GM18517 (cell line): Measurements from ENCODE around the gene ADAMTS12.

Source experiments
- ATAC-seq: cut with Tn5 transposase; IDR thresholded peaks from one replicate; pipeline ENCODE4 v1.9.1; 2021; ENCODE audit warnings: mild to moderate bottlenecking, moderate library complexity; ENCODE audit not compliant: unreplicated experiment

The ADAMTS12 gene, protein sequence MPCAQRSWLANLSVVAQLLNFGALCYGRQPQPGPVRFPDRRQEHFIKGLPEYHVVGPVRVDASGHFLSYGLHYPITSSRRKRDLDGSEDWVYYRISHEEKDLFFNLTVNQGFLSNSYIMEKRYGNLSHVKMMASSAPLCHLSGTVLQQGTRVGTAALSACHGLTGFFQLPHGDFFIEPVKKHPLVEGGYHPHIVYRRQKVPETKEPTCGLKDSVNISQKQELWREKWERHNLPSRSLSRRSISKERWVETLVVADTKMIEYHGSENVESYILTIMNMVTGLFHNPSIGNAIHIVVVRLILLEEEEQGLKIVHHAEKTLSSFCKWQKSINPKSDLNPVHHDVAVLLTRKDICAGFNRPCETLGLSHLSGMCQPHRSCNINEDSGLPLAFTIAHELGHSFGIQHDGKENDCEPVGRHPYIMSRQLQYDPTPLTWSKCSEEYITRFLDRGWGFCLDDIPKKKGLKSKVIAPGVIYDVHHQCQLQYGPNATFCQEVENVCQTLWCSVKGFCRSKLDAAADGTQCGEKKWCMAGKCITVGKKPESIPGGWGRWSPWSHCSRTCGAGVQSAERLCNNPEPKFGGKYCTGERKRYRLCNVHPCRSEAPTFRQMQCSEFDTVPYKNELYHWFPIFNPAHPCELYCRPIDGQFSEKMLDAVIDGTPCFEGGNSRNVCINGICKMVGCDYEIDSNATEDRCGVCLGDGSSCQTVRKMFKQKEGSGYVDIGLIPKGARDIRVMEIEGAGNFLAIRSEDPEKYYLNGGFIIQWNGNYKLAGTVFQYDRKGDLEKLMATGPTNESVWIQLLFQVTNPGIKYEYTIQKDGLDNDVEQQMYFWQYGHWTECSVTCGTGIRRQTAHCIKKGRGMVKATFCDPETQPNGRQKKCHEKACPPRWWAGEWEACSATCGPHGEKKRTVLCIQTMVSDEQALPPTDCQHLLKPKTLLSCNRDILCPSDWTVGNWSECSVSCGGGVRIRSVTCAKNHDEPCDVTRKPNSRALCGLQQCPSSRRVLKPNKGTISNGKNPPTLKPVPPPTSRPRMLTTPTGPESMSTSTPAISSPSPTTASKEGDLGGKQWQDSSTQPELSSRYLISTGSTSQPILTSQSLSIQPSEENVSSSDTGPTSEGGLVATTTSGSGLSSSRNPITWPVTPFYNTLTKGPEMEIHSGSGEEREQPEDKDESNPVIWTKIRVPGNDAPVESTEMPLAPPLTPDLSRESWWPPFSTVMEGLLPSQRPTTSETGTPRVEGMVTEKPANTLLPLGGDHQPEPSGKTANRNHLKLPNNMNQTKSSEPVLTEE (N-terminal part only)

GRCh38 chr5:33891788-33892619, at the start of gene ADAMTS12:
Gene ADAMTS12, minus strand, starts transcription at chr5:33891990. Its CDS starts 134 bp downstream, at chr5:33891856.
- ATAC-seq: no peak

GRCh38 chr5:33941090-33941489, 49.3 kb upstream of the ADAMTS12 start:
- ATAC-seq: no peak

- ATAC-seq: no peak
Measured at GRCh38 chr5:33939556-33940262, 47.9 kb upstream of the ADAMTS12 start.

- ATAC-seq: no peak
Measured at GRCh38 chr5:33938881-33939280, 47.1 kb upstream of the ADAMTS12 start.

DNA sequence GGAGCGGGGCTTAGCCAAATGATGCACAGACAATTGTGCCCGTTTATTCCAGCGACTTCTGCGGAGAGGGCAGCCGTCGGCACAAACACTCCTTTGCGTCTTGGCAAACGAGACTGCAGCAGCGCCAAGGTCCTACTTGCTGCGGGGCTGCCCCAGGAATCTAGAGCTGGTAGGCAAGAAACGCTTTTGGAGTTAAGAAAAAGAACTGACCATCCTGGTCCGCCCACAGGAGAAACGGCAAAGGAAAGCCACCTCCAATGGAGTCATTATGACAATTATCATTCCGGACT, 46.7 kb upstream of the ADAMTS12 start:
- no peak for ATAC-seq

GRCh38 chr5:33937707-33938506, 46.1 kb upstream of the ADAMTS12 start:
- ATAC-seq: no peak

- ATAC-seq: no peak
Measured at GRCh38 chr5:33937017-33937706, 45.4 kb upstream of the ADAMTS12 start.

- ATAC-seq: no peak
Measured at GRCh38 chr5:33936381-33937016, 44.7 kb upstream of the ADAMTS12 start, which contains the start of gene RXFP3. Gene RXFP3, plus strand, starts transcription at chr5:33936386. Its CDS starts 355 bp downstream, at chr5:33936741.

- no peak for ATAC-seq
Measured at GRCh38 chr5:33936004-33936380, 44.2 kb upstream of the ADAMTS12 start.

DNA sequence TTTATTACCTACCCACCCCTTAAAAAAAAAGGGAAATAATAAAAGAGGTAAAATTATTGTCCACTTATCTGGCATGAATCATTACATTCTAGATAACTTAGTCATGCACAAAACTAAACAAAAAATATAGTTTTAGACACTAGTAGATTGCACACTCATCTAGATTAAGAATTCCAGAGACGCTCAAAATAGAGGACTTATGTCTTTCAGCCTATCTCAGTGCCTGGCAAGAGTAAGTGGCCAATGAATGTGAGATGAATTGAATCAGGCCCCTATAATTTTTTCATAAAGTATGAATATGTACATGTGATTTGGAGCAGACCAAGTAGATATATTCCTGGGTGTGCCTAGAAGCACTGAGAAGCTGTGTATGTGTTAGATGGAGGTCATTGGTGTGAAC, 42.4 kb upstream of the ADAMTS12 start:
- peak; percentile 34 for ATAC-seq

DNA sequence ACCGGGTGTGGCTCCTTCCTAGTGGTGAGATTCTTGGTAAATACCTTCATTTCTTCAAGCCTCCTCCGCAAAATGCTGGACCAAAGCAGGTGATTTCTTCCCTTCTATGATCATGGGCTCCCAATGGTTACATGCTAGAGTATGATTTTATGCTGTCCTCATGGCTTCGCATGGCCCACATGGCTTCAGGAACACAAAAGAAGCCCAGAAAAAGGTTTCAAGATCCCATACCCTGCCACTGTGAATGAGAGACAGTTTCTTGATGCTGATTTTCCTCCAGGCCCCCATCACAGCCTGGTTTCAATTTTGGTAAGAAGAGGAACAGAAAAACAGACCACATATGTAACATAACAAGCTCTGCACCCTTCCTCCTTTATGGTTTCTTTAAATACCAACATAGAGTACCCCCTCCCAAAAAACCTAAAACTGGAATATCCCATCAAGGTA, 42.0 kb upstream of the ADAMTS12 start:
- peak; percentile 92 for ATAC-seq

DNA sequence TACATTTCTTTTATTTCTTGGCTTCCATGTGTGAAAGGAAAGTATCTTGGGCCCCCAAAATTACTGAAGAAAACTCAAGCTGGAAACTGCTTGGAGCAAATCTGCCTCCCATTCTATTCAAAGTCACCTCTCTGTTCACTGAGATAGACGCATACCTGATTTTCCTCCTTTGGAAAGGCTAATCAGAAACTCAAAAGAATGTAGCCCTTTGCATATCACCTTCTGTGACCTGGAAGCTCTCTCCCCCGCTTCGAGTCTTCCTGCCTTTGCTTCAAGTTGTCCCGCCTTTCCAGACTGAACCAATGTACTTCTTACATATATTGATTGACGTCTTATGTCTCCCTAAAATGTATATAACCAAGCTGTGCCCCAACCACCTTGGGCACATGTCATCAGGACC, 39.3 kb upstream of the ADAMTS12 start:
- no peak for ATAC-seq

GRCh38 chr5:33929925-33930690, 38.3 kb upstream of the ADAMTS12 start:
- ATAC-seq: no peak

- no peak for ATAC-seq
Measured at GRCh38 chr5:33928283-33928682, 36.5 kb upstream of the ADAMTS12 start.

DNA sequence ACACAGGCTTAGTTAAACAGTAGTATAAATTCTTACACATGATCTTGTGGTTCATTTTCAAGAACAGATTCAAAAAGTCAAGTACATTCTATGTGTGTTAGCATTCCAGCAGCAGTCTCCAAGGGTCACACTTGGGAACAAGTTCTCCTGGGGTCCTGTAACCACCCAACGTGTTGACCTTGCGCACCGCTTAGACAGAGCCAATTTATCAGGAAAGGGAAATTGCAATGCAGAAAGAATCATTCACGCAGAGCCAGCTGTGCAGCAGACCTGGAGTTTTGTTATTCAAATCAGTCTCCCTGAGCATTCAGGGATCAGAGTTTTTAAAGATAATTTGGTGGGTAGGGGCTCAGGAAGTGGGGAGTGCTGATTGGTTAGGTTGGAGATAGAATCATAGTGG, 35.9 kb upstream of the ADAMTS12 start:
- no peak for ATAC-seq

GRCh38 chr5:33925278-33925677, 33.5 kb upstream of the ADAMTS12 start:
- no peak for ATAC-seq

DNA sequence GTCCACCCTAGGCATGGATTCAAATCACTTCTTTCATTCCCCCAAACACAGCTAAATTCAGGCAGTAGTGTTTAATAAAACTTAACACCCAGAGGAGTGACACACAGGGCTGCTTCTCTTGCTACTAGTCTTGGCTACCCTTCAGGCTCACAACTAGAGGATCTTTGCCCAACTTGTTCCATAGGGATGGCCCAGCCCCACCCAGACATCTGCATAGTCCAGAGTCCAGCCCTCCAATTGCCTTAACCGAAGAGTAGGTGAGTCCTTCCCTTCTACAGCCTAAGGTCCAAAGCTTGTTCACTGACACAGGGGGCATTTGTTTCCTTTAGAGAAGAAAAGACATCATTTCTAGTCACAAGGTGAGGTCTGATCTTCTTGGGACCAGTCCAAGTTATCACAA, 29.2 kb upstream of the ADAMTS12 start:
- ATAC-seq: no peak
